NCI-H446 (cell line): Measurements from ENCODE around the gene GPR148.

Source experiments
- DNase-seq, 2 experiments: peaks; one replicate each; lab custom pipeline; 2025; lab: John Stamatoyannopoulos, UW

GPR148 gene

DNA sequence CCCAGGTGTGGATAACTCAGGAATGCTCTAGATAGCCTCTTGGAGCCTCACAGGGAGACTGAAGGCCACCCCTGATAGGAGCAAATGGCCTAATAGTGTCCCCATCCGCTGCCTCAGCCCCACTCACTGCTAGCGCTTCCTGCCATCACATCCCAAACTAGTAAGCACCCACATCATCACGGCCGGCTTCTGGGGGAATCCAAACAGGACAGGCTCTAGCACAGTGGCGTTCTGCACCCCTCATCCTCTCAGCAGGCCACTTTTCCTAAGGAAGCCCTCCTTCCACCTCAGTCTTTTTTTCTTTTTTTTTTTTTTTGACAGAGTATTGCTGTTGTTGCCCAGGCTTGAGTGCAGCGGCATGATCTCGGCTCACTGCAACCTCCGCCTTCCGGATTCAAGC lies 20.2 kb downstream of the GPR148 start:
- no peak for DNase-seq

DNA sequence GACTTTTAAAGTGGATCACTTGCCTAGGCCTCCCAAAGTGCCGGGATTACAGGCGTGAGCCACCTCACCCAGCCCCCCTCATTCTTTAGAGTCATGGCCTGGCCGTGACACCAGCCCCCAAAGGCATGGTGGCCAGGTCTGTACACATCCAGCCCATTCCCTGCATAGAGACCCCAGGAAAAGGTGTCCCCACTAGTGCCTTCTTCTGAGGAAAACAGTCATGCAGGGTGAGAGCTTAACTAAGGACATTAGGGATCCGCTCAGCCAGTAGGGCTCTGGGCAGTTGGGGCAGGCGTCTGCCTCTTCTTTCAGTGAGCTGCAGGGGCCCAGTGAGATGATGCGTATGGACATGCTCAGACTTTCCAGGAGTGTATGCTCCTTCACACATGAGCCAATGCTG lies 20.8 kb downstream of the GPR148 start:
- DNase-seq: no peak

DNA sequence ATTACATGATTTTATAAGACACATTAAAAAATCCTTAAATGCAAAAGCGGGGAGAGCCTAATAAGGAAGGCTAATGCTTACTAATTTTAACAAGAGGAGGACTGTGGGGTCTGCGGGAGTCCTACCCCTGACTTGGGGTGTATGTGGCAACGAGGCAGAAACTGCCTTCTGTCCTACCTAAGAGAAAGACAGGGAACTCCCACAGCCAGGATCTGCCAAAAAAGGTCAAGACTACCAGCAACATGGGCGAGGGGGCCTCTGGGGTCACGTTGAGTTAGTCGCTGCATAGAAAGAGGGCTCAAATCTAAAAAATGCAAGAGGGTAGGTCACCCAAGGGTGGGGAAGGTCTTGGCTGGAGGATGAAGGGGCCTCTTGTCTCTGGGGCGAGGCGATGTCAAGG lies 25.9 kb downstream of the GPR148 start:
- no peak for DNase-seq

DNA sequence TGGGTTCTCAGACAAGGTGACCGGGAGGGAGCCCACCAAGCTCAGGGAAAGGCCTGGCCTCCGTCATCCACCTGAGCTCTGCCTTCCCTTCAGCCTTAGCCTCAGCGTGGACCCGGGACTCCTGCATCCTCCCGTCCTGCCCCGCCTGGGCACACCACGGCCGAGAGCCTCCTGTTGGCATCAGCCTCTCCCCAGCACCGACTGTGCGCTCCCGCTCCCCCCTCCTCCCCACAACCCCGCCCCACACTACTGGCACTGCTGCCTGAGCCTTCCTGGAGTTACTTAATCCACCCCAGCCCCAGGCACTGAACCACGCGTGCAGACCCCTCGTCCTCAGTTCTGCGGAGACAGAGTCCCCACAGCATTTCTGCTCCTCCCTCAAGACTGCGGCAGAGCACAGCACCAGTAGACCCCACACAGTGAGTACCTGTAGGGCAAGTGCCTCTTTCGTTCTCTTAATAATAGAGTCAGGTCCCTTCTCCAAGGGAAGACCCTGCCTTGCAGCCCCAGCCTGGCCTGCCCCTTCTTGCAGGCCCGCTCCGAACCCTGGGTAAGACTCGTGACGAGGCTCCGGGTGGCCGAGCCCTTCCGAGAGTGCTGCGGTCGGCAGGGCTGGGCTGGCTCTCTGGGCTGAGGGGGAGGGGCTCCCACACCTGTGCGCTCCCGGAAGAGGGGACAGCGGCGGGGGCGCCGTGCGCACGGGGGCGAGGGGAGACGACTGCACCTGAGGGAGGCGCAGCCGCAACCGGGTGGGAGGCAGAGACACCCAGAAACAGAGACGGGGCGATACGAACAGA lies 26.6 kb downstream of the GPR148 start, which contains the start of gene AMER3:
Gene AMER3 (plus strand): TSS at position 285 of the 797 bp plus-strand sequence. CDS start 6,533 bp downstream, outside the sequence.
- DNase-seq: no peak

DNA sequence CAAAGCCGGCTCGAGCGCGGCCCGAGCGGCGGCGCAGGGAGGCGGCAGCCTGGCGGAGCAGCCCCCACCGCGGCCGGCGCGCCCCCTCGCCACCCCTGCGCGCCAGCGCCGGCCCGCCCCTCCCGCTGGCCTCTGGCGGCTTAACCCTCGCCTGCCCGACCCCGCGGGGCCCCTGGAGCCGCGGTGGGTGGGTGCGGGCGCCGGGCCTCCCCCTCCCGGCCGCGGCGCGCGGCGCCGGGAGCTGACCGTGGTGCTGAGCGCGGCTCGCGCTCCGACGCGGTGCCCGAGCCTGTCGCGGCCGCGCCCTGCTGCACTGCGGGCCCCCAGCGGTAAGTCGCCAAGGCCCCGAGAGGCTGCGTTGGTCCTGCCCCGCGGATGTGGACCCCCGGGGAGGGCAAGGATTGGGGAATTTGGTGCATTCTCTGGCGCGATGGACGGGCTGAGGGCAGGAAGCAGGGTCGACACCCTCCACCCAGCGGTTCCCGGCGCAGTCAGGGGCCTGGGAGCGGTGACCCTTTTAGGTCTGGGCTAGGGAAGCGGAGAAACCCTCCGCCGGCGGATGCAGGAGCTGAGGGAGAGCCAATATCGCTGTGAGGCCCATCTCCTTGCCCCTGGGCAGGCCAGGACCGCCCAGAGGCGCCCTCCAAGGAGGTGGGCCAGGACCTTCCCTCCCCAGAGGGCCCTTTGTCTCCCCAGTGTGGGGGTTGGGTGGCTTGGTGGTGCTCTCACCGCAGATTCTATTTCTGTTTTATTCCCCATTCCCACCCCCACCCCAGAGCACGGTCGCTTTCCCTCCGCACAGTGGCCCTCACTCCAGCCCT lies 27.4 kb downstream of the GPR148 start:
- peak in 1 of 2 experiments; percentile 8 for DNase-seq

DNA sequence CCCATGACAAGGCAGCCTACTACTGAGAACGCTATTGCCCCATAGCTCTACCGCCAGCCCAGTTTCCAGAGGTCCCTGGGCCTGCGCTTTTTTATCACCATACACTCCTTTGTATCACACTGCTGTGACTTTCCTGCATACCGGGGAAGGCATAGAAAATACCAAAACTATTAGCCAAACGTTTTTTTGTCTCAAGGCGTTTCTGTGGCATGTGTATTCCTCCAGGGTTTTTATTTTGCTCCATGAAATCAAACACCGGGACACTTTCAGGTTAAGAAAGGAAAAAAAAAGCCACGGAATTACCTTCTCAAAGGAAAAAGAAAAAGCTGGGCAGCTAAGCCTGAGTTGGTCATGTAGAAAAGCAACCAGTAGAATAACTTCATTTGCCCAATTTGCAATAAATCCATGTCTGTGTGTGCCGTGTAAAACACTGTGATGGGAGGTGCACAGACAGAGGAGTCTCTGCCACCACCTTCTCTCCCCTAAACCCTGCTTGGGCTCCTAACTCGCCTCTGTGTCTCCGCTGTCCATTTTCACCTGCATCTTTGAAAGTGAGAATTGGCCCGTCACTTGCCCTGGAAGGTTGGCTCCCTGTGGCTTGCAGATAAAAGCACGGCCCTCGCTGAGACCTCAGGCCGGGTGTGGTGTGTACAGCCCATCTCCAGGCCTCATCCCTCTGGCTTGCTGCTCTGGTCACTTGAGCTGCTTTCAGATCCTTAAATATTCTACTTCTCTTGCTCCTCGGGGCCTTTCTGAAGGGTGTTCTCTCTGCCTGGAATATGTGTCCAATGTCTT lies 28.2 kb downstream of the GPR148 start:
- no peak for DNase-seq

DNA sequence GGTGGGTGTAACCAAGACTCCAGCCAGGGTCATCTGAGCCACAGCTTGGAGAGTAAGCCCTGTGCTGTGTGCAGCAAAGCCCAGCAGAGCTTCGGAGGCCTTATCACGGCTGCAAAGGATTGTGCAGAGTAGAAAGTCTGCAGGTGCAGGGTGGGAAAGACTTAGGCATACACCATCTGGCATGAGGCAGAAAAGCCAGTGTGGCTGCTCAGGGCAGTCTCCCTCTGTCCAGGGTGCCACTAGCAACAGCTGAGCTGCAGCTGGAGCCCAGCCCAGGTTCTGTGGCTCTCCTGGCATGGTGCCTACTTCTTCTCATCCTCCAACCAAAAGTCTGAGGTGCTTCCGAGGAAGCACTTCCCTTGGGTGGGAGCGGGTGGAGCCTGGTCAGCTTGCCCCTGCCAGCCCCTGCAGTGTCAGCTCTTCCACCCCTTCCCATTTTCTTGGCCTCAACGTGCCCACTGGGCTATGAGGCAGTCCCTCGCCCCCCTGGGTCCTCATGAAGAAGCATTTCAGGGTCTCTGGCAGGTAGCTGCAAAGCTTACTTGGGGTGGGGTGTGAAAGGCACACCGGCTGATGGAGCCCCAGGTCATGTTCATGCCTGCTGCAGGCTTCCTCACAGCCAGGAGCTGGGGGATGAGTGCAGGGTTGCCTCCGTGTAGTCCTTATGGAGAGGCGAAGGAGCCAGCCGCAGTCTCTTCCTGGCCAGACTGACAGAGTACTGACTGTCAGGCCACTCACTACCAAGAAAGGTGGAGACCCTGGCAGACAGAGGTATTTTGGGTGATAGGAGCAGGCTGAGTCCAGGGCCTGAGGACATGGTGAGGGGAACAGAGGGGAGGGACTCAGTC lies 31.3 kb downstream of the GPR148 start:
- peak; percentile 28 to 89 for DNase-seq

DNA sequence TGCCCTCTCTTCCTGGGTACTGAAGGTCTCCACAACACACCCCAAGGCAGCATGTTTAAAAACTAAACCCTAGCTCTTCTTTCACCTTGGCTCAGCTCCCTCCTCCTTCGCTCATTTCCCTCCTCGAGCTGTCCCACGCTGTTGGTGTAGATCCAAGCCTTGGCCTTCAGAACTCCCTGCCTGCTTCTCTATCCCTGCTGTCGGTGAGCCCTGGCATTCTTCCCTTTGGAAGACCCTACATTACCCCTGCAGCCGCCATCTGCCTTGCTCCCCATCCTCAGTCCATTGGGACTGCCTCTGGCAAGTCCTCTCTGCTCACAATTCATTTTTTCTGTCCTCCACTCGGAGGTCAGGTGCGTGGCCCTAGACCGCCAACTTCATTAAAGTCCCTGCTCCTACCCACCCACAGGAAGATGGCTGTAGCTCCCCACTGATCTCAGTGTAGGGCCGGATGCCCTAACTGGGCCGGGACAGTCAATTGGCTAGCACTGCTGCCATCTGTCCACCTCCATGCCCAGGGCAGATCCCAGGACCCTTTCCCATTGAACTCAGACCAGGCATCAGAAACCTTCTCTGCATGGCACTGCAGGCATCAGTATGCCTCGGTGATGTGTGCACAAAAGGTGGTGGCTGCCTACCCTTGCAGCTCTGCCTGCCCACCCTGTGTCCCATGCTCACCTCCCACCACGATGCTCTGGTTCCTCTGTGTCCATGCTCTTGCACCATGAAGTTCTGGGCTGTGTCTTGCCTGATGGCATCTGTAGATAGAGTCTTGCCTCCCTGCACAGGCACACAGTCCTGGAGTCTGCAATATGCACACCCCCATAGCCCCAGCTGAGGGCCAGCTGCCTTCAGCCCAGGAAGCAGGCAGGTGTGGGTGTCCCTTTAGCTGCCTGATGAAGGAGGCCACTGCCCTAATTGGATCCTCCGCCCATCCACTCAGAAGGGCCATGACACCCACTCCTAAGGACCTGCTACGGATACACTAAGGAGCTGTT lies 32.2 kb downstream of the GPR148 start:
- DNase-seq: peak; percentile 38 to 82

DNA sequence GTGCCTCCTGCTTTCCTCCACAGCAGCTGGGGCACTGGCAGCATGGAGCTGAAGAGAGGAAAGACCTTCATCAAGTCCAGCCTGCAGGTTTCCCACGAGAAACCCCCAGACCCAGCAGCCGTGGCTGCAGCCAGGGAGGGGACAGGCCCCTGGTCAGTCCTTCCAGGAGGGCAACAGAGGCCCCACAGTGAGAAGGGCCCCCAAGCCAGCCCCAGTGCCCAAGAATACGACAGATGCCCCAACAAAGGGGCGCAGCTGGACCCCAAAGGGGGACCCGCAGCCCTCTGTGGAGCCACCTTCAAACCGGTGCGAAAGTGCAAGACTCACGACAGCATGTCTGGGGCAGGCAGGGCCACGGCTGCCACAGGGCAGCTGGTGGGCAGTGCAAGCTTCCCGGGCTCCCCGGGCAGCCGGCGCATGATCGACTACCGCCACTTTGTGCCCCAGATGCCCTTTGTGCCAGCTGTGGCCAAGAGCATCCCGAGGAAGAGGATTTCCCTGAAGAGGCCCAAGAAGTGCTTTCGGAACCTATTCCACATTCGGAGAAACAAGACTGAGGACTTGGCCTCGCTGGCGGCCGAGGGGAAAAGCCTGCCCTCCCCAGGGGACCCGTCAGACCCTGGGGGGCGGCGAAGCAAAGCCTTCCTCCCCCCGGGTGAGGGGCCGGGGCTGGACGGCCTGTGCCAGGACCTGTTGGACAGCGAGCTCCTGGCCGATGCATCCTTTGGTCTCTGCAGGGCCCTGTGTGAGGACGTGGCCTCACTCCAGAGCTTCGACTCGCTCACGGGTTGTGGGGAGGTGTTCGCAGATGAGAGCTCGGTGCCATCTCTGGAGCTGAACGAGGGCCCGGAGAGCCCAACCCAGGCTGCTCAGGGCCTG lies 33.4 kb downstream of the GPR148 start:
- DNase-seq: no peak

DNA sequence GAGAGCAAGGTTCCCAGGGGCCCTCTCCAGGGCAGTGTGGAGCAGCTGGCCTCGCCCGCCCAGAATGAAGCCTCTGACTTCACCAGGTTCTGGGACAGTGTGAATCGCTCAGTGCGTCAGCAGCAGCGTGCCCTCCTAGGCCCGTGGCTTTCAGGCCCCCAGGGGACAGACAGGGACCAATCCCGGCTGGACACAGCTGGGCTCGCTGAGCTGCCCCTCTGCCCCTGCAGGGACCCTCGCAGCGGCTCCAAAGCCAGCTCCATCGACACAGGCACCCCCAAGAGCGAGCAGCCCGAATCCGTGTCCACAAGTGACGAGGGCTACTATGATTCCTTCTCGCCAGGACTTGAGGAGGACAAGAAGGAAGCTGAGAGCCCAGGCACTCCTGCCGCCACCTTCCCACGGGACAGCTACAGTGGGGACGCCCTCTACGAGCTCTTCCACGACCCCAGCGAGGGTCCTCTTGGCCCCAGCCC lies 34.1 kb downstream of the GPR148 start:
- no peak for DNase-seq

DNA sequence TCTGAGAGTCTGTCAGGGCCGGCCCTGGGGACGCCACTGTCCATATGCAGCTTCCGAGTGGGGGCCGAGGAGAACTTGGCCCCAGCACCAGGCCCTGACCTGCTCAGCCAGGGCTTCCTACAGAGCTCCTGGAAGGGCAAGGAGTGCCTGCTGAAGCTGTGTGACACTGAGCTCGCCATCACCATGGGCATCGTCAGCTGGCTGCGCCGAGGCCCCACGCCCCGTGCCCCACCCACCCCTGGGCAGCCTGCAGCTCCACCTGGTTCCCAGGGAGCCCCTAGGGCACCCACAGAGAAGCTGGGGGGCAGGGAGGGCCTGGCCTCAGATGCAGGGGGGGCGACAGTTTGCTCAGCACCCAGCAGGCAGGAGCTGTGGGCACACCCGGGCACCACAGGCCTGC lies 34.5 kb downstream of the GPR148 start:
- no peak for DNase-seq

DNA sequence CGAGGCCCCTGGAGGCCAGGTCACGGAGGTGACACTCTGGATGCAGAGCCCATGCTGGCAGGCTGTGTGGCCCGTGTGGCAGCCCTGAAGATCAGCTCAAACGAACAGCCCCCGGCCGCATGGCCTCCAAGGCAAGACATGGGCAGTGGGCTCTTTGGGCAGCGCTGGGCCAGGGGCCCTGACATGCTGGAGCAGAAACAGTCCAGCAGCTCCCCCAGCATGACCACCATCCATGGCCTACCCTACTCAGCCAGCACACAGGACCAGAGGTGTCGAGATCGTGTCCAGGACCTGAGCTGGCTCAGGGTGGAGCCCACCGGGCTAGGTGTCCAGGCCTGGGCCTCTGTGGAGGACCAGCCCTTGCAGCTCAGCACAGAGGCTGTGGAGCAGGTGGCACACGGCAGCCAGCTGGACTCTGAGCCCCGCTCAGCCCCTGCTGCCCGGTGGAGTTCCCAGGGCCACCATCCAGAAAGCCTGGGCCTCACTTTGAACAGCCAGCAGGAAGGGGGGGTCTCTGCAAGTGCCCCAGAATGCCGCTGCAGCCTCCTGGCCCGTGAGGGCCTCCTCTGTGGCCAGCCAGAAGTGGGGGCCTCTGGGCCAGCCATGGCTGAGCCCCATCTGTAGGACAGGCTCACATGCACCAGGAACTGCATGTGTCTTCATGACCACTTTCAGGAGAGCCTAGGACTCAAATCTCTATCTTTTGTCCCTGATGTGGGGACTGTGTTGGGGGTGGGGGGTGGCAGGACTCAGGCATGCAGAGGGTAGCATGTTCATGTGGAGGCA lies 35.4 kb downstream of the GPR148 start:
- no peak for DNase-seq

DNA sequence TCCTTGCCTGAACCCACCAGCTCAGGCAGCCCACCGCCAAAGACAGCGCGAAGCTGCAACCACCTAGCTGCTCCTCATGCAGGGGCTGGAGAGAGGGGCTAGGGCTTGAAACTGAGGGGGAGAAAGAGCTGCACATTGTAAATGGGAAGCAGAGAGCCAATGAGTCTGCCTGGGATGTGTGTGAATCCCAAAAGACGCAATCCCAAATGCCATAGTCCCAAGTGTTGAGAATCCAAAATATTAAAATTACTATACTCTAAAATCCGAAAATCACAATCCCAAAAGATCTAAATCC lies 35.9 kb downstream of the GPR148 start:
- DNase-seq: no peak

DNA sequence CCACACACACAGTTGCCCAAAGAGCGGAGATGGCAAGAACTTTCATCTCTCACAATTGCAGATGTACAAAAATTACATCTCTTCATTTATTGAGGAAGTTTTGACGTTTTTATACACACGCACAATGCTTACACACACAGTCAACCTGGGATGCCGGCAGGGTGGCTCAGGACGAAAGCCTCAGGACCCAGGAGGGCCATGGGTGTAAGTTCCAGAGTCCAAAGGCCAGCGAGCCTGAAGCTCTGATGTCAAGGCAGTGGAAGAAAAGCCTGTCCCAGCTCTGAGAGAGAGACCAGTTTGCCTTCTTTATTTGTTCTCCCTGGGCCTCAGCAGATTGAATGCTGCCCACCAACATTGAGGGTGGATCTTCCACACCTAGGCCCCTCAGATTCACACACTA lies 36.6 kb downstream of the GPR148 start:
- DNase-seq: no peak

DNA sequence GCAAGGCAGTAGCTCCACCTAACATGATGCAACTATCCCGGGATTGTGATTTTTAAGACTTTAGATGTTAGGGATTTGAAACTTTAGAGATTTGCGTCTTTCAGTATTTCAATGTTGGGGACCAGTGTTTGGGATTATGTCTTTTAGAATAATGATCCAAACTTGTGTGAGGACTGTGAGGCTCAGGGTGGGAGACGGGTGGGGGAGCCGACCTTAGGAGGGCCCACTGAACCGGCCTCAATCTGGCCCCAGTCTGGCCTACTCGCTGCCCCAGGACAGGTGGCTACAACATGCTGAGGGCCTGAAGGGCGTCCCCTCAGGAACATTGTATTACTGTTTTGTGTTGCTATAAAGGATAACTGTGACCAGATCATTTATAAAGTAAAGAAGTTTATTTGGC lies 37.2 kb downstream of the GPR148 start:
- DNase-seq: no peak

DNA sequence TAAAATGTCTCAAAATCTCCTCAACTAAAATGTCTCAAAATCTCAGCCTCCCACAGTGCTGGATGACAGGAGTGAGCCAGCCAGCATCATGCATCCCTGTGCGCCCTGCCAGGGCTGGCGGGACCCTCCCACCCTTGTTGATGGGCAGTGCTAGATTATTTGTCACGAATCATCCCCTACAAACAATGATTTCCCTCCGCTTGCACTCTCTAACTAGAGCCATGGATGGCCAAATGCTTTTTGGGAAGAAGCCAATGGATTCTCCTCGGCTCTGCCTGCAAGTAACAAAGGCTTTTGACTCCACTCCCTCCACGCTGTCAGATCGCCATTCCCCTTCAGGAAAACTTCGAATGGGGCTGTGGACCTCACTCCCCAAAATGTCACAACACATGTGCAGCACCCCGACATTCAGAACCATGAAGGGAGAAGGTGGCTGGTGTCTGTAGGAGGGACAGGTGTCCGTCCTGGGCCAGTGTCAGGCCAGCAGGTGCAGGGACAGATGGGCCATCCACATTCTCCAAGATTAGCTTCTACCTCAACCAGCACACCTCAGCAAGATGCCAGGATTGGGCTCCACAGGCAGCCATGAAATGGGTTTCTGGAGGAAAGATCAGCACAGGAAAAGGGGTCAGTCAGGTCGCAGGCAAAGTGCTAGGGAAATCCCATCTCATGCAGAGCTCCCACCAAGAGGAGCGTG lies 38.0 kb downstream of the GPR148 start:
- DNase-seq: peak in 1 of 2 experiments; percentile 13

DNA sequence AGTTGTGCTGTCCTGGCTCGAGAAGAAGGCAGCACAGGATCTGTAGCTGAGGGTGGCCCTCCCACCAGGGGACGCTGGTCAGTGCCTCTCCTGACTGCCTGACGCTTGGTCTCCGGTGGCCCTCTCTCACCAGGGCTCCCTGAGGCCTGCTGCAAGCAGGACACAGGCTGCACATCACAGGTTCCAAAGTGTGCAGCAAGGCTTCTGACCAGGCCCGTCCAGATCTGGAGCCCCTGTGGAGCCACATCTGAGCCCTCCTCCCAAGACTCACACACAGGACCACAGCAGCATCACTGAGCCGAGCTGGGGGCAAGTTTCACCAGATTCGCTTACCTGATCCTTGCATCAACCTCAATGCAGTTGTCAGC lies 38.5 kb downstream of the GPR148 start:
- DNase-seq: no peak
